LHCN-M2 (cell line): ENCODE results near the gene CENPI. TPM values are rescaled to one million over a fixed set of nuclear protein-coding genes. Genes with fewer than 3 reads are reported as not detected.

Experiments
- total RNA-seq: library from RNA; depleted of rRNA; stranded (reverse); fragments of >200 nt; gene quantifications from 2 replicates; pipeline ENCODE4 v1.2.3, GENCODE V29; 2014; rRNA removed

Gene CENPI
- total RNA-seq, 1 experiment from 2014 or later, result 35.9 TPM

Other genes with a start within 250 kb of the CENPI start
- not detected in 2 replicates for gene NOX1, start 223.8 kb upstream of the CENPI start, total RNA-seq
- 0.06 and 0.11 TPM in 2 replicates for gene XKRX, start 169.3 kb upstream of the CENPI start, total RNA-seq
- not detected in 2 replicates for gene ARL13A, start 128.5 kb upstream of the CENPI start, total RNA-seq
- gene TRMT2B, start 46.1 kb upstream of the CENPI start, total RNA-seq, result 15.6 and 15.9 TPM in 2 replicates
- 3.5 and 3.8 TPM in 2 replicates for gene TMEM35A, start 19.3 kb upstream of the CENPI start, total RNA-seq
- 2.5 and 3.1 TPM in 2 replicates for gene DRP2, start 121.6 kb downstream of the CENPI start, total RNA-seq
- 0.13 TPM in 1 of 2 replicates, not detected in the other for gene TAF7L, start 193.1 kb downstream of the CENPI start, total RNA-seq